Astrocyte of the cerebellum (primary cell): ENCODE data around the gene CDADC1.

ENCODE experiments used
- DNase-seq: peaks from one replicate; pipeline ENCODE4 v3.0.0-alpha.2; 2011; ENCODE audit warnings: low read depth
- H3K4me3 ChIP-seq: 2 replicates; pipeline ENCODE4 v1.5.1; 2011; ENCODE audit warnings: mild to moderate bottlenecking, low read depth, low read length, moderate library complexity
- CTCF ChIP-seq: IDR thresholded peaks from 2 replicates; pipeline ENCODE4 v1.5.1; 2012; ENCODE audit warnings: low read length, low read depth, moderate library complexity, mild to moderate bottlenecking; ENCODE audit errors: missing control alignments
- in situ Hi-C: cut with HindIII; loops from 2 replicates; pipeline ENCODE4 v1.10.0; 2017; ENCODE audit warnings: low sequenced_read_pairs

CDADC1 gene

DNA sequence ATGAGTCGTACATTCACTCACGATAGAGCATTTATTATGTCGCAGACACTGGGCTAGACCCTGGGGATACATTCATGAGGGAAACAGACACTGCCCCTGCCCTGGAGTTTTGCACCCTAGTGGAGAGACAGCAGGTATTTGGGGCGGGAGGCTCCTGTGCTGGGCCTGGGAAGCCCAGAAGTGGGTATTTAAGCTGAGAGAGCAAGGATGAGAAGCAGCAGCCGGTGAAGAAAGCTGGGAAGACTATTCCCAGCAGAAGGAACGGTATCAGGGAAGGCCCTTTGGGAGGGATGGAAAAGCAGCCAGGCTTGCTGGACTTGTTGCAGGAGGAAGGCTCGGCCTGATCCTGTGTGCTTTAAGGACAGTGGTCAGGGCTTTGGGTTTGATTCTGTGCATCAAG is 54.5 kb downstream of the CDADC1 start:
- TF ChIP-seq CTCF: no peak
- H3K4me3 ChIP-seq: no peak overlapping the region
- in situ Hi-C loops: no loop called here
- DNase-seq: no peak

DNA sequence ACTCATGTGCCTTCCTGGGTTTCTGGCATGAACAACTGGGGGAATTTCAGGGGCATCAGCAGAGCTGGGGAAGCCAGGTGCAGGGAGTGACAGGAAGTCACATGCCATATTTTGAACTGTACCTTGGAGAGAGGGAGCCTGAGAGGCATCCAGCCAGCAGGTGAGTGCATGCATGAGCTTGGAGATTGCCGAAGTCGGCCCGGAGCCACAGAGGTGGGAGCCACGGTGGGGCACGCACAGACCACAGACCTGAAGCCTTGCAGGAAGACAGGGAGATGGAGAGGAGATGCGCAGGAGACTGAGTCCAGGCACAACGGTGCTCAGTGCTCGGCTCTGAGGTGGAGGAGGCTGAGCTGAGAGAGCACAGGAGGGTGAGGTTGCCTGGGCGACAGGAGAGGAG is 55.1 kb downstream of the CDADC1 start:
- H3K4me3 ChIP-seq: no peak overlapping the region
- in situ Hi-C loops: no loop called here
- no peak for DNase-seq
- TF ChIP-seq CTCF: no peak

- no peak for TF ChIP-seq CTCF
- in situ Hi-C loops: no loop called here
- no peak overlapping the region for H3K4me3 ChIP-seq
- no peak for DNase-seq
Measured at GRCh38 chr13:49303533-49304252, 56.0 kb downstream of the CDADC1 start.

DNA sequence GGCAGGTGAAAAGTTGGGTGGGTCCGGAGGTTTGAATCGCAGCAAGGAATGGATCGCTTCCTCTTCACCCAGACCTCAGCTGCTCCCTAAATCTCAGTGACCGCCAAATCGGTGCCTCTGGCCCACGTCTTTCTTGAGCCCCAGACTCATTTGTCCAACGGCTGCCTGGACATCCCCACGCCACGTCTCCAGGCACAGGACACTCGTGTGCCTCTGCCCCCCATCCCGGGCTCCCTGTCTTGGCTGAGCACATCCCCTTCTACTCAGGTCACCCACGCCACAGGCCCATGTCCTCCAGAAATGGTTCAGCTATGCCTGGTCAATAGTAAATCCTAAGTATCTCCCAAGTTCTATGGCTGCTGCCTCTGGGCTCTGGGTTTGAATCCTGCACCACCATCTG is 56.6 kb downstream of the CDADC1 start:
- no peak for DNase-seq
- no peak overlapping the region for H3K4me3 ChIP-seq
- in situ Hi-C loops: no loop called here
- TF ChIP-seq CTCF: no peak

- TF ChIP-seq CTCF: no peak
Measured at GRCh38 chr13:49304763-49305700, 57.3 kb downstream of the CDADC1 start.

GRCh38 chr13:49305792-49306425 is 58.2 kb downstream of the CDADC1 start:
- in situ Hi-C loops: no loop called here
- no peak overlapping the region for H3K4me3 ChIP-seq
- DNase-seq: no peak
- no peak for TF ChIP-seq CTCF

More at GRCh38 chr13:49304763-49305700, 57.3 kb downstream of the CDADC1 start:
- no peak for DNase-seq
- in situ Hi-C loops: no loop called here
- no peak overlapping the region for H3K4me3 ChIP-seq
